ENCODE measurements around the gene GNAQ.

Gene GNAQ

DNA sequence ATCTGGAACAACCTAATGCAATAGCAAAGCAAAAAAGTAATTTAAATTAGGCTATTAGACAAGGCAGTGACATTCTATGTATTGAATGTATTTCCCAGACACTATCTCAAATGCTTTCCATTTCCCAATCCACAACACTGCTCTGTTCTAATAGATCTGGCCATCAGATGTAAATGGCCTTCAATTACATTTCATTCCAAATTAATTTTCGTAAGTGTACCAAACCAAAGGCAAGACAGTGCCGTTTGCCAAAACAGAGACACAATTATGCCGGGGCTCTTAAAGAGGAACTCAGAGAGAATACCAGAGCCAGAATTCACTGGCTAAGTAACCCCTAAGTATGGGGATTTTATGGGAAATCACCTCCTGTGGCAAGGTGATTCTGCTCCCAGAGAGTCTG lies 63.1 kb downstream of the GNAQ start:
- no peak for DNase-seq

DNA sequence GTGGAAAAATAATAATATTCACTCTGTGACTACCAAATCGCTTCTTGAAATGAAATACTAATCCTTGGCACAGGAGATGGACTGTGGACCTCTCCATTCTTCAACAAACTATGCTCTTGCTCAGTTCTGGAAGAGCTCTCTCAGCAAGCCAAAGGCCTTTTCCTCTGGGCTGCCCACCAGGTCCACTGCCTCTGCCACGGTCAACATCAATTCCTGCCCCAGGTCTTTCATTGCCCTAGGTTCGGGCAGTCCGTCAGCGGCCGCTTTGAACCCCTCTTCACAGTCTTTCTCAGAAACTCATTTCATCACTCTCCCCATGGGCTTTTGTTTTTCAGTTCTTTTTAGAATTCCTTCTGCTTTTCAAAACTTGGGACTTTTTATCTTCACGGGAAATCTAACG lies 64.9 kb downstream of the GNAQ start:
- DNase-seq = no peak

DNA sequence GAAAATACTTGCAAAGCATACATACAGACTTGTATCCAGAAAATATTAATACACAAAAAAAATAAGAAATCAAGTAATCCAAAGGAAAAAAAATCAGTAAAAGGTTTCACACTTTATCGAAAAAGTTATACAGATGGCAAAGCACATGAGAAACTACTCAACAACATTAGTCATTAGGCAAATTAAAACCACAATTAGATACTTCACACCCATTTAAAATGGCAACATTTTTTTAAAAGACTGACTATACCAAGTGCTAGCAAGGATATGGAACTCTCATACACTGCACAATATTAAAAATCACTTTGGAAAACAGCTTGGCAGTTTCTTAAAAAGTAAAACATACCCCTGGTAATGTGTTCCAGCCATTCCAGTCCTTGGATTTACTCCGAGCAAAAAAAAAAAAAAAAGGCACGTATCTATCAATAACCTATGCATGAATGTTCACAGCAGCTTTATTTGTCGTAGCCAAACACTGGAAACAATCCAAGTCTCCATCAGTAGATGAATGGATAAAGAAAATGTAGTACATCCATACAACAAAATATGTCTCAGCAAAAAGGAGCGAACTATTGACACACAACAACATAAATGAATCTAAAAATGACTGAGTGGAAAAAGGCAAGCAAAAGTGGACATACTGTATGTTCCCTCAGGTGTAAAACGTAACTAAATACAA lies 66.0 kb downstream of the GNAQ start:
- DNase-seq = no peak

DNA sequence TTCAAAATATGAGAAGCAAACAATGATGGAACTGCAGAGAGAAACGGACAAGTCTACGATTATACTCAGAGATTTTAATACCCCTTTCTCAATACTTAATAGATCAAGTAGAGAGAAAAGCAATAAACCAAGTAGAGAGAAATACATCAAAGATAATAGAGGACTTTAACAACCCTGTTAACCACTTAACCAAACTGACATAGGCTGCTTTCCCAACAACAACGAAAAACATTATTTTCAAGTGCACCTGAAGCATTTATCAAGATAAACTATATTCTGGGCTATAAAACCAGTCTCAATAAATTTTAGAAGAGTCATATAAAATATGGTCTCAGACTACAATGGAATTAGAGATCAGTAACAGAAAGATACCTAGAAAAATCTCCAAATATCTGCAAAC lies 67.4 kb downstream of the GNAQ start:
- DNase-seq = no peak

DNA sequence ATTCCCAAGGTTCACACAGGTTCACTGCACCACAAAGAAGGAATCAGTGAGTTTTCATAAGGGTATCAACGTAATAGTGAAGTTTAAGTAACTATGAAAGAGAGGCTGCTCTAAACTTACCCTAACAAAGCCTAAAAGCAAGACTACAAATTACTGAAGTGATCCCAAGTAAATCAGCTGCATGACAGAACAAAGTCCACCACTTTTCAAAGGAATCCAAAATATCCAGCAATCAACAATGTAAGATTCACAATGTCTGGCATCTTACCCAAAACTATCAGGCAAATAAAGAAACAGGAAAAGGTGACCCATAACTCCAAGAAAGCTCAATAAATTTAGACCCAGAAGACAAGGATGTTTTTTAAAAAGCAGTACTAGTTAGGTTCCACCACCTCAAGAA lies 70.1 kb downstream of the GNAQ start:
- DNase-seq = no peak

DNA sequence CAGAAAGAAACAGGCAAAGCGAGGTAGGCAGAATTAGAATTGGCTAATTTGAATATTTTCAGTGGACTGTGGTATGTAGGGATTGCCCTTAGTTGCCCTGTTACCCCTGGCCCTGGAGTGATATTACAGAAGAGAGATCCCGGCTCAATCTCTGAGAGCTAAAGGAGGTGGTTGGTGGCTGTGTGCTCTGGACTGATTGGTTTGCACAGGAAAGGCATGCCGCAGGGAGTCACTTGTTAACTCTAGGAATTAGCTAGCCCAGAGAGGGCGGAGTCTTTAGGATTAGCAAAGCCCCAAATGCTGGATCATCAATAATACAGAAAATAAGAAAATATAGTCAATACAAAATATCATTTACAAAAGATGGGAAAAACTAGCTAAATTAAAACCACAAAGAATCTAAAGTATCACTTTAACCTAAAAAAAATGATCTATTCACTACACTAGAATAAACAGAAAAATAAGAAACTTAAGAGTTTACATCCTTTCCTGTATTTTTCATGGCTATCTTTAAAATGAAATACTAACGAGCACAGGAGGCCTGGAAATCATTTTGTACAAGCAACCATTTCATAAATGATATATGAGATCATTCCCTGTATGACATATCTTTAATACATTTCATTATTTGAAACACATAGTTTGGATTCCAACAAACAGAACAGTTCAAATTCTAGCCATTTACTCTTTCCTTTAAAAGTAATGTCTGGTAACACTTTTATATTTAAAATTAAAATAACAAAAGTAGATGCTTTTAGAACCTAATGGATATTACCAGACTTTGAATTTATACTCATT lies 71.1 kb downstream of the GNAQ start:
- DNase-seq = no peak

DNA sequence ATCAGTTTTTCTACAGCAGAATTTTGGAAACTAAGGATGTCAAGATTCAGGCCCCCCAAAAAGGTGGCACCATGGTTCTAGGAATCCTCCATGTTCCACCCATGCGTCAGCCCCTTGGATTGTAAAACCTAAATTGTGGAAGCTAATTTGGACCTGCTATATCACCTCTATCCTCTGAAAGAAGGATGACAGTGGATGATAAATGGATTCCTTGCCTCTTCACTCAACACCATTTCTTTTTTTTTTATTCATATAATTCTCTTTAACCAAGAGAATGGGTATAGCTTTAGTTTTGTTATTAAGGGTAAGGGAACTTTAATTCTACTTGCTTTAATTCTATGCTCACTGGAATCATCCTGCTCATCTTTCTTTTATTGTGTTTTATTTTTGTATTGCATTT lies 71.8 kb downstream of the GNAQ start:
- no peak for DNase-seq

DNA sequence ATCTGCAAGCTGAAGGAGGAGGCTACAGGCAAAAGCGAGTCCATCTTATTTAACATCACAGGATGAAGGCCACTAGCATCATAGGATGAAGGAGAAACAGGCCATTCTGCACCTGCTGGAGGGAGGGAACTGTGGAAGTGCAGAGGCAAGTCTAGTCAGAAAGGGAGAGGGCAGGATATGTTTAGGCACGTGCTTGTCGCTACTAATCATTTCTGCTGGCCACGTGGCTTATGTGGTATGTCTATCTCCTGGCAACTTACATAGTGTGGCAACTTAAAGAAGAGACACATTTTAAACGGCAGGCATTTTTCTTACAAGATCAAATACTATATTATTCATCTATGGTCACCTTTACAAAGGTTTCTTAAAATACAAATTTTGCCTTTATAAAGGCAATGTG lies 74.0 kb downstream of the GNAQ start:
- no peak for DNase-seq

DNA sequence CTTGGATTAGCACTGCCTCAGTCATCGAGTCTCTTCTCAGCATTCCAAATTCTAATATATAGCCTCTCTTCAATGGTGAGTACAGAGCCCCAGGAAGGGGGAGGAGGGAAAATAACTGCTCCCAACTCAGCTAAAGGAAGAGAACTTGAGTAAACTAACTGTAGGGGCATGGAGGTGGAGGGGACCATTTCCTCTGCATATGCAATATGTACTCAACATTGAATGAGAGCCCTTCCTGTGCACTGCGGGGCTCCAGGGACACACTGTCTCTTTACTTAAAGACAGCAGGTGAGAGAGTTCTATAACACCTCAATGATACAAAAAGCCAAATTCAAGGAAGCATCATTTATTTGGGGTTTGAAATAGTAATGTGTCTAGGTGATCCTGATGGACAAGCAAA lies 75.1 kb downstream of the GNAQ start:
- DNase-seq = no peak

DNA sequence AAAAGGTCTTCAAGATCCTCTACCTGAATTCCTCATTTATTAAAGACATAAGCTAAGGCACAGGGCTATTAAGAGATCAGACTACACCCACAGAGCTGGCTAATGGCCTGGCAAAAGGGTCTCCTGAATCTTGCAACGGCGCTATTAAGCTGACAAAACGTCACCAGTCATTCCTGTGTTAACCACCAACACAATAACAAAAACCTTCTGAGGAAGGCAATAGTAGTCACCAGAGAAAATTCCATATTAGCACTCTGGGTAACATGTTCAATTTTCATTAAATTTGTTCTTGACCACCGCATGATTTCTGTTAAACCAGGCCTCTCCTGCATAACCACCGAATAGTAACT lies 77.0 kb downstream of the GNAQ start:
- no peak for DNase-seq

DNA sequence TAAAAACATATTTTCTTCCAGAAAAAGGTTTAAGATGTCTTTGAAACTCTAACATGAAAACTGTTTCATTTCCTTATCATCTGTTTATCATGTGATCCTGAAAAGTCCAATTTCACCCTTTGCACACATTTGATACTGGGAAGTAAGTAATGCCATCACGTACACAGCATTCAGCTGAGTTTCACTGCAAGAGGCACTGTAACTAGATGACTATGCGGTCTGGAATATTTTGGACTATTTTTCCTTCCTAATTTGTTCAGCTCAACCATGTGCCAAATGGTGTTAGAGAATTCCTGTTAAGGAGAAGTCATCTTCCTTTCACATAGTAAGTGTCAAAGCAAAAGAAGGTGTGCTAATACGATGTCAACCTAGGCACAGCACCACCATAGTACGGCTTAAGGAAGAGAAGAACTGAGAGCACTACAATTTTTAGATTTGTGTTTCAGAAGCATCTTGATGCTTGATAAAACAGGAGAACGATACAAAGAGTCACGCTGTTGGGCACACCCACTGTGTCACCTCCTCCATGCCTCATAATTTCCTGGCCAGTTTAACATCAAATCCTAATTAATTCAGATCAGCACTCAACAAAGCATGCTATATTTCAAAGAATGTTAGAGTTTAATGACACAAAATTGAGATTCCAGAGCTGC lies 77.5 kb downstream of the GNAQ start:
- no peak for DNase-seq

DNA sequence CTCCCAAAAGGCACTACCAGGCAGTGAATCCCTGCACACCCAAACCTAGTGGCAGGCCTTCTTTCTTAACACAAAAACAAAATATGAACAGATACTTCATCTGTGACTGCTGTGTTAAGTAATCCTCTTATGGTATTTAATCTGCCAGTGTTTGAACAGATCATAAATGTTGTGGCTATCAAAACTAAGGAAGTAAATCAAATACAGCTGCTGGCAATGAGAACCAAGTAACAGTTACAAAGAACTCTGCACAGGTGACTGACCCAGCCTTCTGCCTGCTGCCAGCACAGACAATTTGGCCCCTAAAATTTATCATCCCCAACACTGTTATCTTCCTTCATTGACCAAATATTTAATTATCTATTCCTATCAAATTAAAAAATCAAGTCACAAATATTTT lies 78.0 kb downstream of the GNAQ start:
- no peak for DNase-seq

DNA sequence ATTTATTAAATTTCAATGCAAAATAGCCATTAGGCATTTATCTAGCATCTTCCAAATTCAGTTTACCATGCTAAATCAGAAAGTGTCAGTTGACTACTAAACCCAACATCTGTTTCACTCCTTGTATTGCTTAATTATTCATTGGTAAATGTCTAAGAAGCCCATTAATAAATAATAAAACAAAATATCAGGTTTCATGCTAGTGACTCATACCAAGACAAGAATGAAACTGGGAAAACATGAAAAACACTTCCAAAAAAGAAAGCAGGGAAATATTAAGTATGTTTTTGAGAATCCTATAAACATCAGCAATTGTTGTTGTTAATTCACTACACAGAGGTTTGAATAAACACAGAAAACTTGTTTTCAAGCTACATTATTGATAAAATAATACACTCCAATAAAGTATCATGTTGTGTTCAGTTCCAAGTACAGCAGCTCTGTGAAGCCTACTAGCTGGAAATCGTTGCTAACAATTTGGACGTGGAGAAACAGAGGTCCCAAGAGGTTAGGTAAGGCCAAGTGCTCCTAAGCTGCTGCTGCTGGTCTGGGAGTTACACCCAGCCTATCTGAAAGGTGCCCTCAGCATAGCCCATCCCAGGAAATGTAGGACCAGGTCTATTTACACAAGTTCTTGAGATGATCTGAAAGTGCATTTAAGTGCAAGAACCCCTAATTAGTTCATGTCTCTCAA lies 78.8 kb downstream of the GNAQ start:
- no peak for DNase-seq

DNA sequence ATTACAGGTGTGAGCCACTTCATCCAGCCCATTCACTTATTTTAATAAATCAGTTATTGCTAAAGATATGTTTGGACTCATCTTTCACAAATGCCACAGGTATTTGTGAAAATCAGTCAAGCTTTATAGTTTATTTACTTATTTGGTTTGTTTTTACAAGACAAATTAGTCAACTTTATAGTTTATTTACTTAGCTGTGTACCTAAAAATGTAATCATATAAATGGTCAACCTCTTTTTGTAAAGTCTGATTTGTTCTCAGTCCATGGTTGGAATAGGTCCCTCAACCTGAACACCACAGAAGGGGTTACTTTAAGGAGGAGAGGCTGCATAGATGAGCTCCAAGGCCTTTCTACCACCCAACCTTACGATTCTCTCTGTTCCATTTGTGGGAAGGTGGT lies 80.2 kb downstream of the GNAQ start:
- DNase-seq = no peak

DNA sequence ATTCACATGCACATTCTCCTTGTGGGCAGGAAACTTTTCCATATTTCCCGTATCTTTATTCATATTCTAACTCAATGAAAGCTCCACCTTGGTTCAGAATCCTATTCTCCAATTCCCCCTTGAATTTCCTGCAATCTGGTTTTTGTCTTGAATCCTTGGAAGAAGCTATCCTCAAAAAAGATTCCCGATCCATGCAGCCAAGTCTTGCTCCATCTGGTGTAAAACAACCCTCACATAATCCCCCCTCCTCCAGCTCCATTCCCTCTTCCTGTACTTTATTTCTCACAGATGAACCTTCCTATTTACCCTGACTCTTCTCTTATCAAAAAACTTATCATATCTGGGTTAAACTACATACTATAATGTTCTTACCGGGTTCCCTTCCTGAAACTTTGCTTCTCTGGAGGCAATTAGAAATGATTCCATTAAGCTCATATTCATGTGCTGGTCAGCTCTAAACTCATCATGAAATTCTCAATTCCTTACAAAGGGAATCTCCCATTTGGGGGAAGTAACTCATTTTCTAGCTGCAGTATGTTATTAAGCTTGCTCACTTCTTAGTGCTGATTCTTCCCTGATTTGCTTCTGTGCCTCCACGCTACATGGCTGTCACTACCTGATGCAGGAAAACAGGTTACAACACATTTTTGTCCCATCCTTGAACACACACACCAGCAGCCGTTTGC lies 81.7 kb downstream of the GNAQ start:
- no peak for DNase-seq

DNA sequence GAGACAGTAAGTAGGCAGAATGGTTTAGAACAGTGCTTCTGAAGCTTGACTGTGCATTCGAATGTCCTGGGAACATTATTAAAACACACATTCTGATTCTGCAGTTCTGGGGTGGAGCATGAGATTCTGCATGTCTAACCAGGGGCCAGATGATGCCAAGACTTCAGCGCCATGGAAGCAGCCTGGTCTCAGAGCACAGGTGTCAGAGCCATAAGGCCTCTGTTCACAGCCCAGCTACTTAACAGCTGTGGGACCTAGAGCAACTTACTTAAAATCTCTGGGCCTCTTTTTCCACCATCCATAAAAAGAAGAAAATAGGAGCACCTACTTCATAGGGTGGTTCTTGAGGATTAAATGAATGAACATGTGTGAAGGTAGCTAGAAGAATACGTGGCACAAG lies 84.0 kb downstream of the GNAQ start:
- DNase-seq = no peak

DNA sequence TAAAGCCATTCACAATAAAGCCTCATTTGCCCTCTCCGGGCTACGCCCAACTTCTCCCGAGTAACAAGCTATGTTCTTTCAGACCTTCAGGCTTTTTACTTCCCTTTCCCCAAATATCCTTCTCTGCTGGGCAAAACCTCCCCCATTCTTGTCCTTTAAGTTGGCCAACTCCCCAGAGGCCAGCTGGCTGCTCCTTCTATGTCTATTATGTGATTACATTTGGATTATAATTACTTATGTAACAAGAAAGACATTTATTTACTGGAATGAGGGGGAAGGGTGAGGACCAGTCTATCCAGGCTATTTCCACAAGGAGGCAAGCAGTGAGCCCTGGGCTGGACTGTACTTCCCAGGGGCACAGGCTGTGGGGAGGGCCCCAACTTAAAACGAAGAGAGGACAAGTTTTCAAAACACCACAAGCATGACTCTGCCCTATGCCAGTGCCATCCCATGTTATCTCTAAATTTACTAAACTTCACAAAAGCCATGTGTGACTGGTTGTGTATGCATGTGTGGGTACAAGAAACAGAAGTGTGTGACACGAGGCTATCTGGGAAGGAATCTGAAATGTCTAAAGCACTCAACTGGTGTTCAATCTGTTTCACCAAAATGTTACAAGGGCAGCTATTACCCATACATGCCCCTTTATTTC lies 84.5 kb downstream of the GNAQ start:
- DNase-seq = no peak

DNA sequence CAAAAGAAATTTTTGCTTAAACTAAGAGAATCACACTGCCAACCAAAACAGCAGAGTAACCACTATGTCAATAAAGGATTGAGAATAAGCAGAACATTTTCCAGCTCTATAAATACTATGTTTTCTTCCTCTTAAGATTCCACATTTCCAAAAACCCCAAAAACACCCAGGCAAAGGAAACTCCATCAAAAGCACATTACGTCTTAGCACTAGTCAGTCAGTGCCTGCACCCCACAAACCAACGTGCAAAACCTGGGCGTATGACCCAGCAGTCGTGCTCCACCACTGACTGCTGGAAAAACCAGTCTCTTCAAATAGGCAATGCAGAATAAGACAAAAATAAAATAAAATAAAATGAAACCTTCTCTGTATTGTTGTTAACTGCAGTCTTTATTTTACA lies 85.3 kb downstream of the GNAQ start:
- no peak for DNase-seq

DNA sequence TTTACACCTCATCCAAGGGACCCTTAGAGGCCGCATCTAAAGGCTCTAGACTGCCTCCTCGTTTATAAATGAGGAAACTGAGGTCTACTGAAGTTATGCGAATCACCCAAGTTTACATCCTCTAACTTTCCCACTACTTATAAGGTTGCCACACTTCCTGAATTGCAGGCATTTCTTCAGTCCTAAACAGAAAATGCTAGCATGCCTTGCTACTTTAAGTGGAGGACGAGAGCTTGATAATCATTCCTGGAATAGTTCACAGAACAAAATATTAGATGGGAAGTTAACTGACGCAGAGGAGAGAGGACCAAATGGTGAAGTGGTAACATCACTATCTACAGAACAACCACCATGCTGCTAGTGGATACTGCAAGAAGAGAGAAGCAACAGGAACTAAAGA lies 85.8 kb downstream of the GNAQ start:
- no peak for DNase-seq

DNA sequence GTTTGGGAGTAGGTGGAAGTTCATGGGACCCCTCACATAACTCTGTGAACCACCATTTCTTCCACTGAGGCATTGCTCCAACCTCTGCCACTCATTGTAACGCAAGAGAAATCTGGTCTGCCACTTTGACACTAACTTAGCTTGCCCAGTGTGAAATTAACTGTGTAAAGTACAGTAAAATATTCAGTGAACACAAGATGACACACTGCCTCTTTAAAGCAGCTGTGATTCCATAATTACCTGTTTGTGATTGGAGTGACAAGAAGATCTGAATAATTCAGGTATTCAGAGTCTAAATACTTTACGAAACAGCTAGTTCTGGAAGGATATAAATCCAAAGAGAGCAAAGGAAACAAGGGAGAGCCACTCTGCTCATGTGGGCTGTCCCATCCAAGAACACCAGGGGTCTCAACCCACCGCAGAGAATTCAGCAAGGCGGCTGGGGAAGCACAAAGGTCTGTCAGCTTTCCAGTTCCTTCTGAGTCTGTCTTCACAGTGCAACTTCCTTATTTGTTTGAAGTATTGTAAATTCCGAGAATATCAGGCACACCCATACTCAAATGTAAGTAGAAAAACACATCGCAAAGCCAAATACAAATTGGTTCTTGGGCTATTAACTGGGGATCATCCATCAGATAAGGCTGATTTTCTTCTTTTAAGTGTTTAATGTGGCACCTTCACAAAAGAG lies 86.9 kb downstream of the GNAQ start:
- DNase-seq = no peak

DNA sequence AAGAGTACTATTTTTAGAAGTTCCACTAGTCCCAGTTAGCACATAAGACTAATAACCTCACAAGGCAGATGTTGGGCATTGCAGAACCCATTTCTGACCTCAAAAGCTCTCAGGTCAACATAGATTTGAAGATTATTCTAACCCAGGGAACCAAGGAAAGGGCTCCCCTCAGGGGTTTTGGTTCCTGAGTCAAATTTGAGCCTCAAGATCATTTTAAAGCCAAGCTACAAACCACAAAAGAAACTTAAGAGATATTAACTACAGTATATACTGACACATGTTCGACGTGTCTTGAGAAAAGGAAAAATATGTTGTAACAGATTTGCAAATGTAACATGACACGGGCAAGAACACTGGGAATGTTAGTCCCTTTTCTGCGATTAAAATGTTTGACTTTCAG lies 88.6 kb downstream of the GNAQ start:
- DNase-seq = no peak

DNA sequence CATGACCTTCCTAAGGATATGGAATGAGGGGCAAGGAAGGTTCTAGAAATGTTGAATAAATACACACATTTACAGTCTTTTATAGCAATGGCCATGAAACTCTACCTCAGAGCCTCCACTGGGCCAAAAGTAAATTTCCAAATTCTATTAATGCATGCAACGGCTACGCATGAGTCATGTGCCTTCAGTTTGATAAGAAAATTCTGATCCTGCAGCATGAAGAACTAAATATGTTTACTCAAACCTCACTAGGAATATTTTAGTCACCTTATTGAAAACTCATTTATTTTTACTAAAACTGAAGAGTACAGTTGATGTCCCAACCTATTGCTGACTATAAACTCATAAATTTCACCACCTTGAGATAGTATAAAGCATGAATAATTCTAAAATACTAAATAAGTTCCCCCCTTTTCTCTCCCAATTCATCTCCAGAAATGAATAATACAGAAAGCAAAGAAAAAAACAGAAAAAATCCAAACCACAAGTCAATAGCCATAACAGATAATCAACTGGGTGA lies 92.4 kb downstream of the GNAQ start:
- DNase-seq = no peak
